Mucosa of stomach (tissue), 1 donor: ENCODE data around the gene KRTAP1-4.
"Not testable (repeated sequence)": the region's sequence is repeated elsewhere in the genome, so short reads cannot be mapped to it uniquely, and the experiment has no call there.

Experiments used
- H3K27me3 ChIP-seq: one replicate; pipeline ENCODE4 v1.7.0; 2013; ENCODE audit warnings: mild to moderate bottlenecking, low read length; ENCODE audit not compliant: control insufficient read depth, insufficient read depth
- H3K36me3 ChIP-seq: one replicate; pipeline ENCODE4 v1.7.0; 2013; ENCODE audit warnings: low read length; ENCODE audit not compliant: control insufficient read depth, insufficient read depth
- H3K4me1 ChIP-seq: one replicate; pipeline ENCODE4 v1.7.0; 2013; ENCODE audit warnings: mild to moderate bottlenecking, low read length; ENCODE audit not compliant: control insufficient read depth, insufficient read depth
- H3K4me3 ChIP-seq: one replicate; pipeline ENCODE4 v1.7.0; 2013; ENCODE audit warnings: low read length
- H3K9ac ChIP-seq: one replicate; pipeline ENCODE4 v1.7.0; 2013; ENCODE audit warnings: mild to moderate bottlenecking, low read length, moderate library complexity
- H3K9me3 ChIP-seq: one replicate; pipeline ENCODE4 v1.7.0; 2013; ENCODE audit warnings: mild to moderate bottlenecking, low read length, moderate library complexity; ENCODE audit not compliant: control insufficient read depth
- donor health status: Pancreatic carcinoma.

KRTAP1-4 gene

DNA sequence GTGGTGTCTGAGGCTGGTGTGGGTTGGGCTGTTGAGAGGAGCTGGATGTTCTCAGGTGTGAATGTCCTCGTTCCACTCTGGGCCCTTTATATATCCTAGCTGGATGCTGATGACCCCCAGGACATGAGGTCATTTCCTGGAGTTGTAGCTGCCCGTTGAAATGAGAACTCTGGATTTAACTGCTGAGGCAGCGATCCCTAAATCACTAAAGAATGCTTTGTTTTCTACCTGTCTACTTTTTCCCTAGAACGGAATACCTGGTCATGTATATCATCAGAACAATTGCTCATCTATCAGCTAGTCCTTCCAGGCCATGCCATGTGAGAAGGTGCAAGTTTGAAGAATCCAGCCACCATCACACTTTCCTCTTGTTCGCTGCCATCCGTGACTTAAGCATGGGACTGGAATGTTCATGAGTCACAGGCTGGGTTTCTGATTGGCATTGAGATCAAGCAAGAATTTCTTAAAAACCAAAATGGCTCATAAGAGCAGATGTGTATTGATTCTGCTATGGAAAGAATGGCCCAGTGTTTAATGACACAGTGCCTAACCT lies 30.1 kb upstream of the KRTAP1-4 start, which contains the start of gene KRTAP2-3:
KRTAP2-3 (minus strand) TSS at position 63 of the 553 bp plus-strand sequence. CDS start 64 bp downstream, outside the sequence.
- Histone ChIP-seq H3K9me3 (no peaks in the 10 kb centered on the region), H3K9ac (no peak within 1 kb of the TSS), H3K4me1 (no peaks in the 10 kb centered on the region), H3K4me3 (no peak within 1 kb of the TSS), H3K27me3 (peaks cover 4% of the 10 kb centered on the region), H3K36me3 (no peaks in the 10 kb centered on the region)

DNA sequence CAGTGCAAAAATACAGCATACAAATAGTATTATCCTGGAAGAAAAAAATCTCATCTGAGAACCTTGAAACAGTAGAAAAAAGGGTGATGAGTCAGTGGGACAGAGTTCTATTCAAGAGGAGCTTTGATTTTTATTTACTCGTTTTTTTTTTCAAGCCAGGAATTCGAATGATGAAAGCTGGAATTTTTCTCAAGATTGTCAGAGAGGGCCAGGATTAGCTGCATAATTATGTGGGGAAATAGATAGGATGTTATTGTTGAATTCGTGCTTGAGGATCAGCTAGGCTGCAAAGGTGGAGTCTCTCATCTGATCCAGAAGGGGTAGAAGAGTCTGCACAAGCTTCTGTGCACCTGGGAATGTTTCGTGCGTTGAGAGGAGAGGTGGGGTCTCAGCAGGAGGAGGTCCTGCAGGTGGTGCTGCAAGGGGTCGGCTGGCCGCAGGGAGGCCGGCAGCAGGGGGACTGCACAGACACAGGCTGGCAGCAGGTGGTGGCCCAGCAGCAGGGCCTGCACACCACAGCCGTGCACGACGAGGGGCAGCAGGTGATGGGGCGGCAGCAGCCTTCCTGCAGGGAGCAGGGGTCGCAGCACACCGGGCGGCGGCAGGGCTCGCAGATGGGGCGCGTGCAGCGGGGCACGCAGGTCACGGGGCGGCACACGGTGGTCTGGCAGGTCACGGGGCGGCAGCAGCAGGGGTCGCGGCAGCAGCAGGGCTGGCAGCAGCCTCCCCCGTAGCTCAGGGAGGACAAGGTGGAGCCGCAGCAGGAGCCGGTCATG lies 29.5 kb upstream of the KRTAP1-4 start:
- H3K9me3 ChIP-seq, H3K36me3 ChIP-seq, H3K9ac ChIP-seq, H3K4me1 ChIP-seq, H3K4me3 ChIP-seq, H3K27me3 ChIP-seq: not testable (repeated sequence)

DNA sequence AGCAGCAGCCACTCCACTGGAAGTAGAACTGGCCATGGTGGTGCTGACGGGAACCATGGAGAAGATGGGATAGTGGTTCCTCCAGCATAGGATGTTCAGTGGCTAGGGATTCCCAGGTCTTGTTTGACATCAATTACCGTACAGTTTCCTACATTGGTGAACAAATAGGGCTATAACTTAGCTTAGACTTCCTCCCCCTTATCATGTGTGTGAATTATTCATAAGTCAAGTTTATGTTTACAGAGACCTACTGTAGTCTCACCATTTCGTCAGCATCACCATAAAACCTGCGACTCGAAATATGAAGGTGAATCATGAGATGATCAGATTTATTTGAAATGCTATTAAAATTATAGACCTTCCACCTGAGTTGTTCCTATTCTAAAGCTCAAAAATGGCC lies 28.7 kb upstream of the KRTAP1-4 start:
- peaks cover 4% of the 10 kb centered on the region for H3K27me3 ChIP-seq
- no peaks in the 10 kb centered on the region for H3K9me3 ChIP-seq
- no peaks in the 10 kb centered on the region for H3K4me1 ChIP-seq
- H3K9ac ChIP-seq, result no peak overlapping the region
- no peaks in the 10 kb centered on the region for H3K36me3 ChIP-seq
- H3K4me3 ChIP-seq, result no peak overlapping the region

DNA sequence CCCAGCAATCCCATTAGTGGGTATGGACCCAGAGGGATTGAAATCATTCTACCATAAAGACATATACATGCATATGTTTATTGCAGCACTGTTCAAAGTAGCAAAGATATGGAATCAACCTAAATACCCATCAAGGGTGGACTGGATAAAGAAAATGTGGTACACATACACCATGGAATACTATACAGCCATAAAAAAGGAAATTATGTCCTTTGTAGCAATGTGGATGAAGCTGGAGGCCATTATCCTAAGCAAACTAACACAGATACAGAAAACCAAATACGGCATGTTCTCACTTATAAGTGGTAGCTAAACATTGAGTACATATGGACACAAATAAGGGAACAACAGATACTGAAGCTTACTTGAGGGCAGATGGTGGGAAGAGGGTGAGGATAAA lies 27.6 kb upstream of the KRTAP1-4 start:
- no peaks in the 10 kb centered on the region for H3K9me3 ChIP-seq
- H3K4me1 ChIP-seq, result no peaks in the 10 kb centered on the region
- no peaks in the 10 kb centered on the region for H3K36me3 ChIP-seq
- no peak overlapping the region for H3K4me3 ChIP-seq
- peaks cover 4% of the 10 kb centered on the region for H3K27me3 ChIP-seq
- H3K9ac ChIP-seq, result no peak overlapping the region

DNA sequence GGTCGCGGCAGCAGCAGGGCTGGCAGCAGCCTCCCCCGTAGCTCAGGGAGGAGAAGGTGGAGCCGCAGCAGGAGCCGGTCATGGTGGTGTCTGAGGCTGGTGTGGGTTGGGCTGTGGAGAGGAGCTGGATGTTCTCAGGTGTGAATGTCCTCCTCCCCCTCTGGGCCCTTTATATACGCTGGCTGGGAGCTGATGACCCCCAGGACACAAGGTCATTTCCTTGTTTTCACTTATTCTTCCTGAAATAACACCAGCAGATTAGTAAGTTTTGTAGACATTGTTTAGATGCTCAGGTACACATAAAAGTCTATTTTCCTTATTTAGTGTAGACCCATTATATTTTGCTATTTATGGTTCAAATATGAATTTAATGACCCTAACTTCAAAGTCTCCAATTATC lies 25.1 kb upstream of the KRTAP1-4 start, which contains the start of gene KRTAP2-2:
KRTAP2-2 (minus strand) TSS at position 101 of the 400 bp plus-strand sequence; CDS start at position 82, 19 bp downstream.
- H3K4me3 ChIP-seq, H3K9ac ChIP-seq, H3K27me3 ChIP-seq, H3K36me3 ChIP-seq, H3K4me1 ChIP-seq, H3K9me3 ChIP-seq: not testable (repeated sequence)

DNA sequence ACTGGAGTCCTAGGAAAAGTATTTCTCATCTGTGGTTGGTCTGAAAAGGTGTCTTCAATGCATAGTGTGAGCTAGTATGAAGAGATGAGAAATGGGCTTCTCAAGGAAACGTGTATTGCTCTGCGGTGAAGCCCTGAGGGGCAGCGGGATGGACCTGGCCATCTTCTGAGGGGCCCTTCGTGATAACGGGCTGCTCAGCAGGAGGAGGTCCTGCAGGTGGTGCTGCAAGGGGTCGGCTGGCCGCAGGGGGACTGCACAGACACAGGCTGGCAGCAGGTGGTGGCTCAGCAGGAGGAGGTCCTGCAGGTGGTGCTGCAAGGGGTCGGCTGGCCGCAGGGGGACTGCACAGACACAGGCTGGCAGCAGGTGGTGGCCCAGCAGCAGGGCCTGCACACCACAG lies 24.6 kb upstream of the KRTAP1-4 start:
- not testable (repeated sequence) for H3K9me3 ChIP-seq, H3K36me3 ChIP-seq, H3K4me3 ChIP-seq, H3K4me1 ChIP-seq, H3K9ac ChIP-seq, H3K27me3 ChIP-seq

DNA sequence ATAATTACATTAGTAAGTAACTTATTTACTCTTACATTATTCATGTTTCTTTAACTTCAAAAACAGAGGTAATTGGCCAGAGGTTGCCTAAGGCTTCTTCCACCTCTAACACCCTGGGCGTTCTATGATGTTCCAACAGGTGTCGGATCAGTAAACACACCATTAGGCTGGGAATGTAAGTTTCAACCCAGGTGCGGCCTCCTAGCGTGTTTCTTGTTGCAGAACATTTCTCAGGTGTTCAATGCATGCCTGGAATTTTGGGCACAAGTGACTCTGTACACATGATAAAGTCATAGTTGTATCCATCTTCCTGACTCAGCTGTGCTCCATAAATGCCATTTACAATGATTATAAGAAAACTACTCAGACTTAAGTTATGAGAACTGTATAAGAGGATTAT lies 24.0 kb upstream of the KRTAP1-4 start:
- no peaks in the 10 kb centered on the region for H3K36me3 ChIP-seq
- no peak overlapping the region for H3K9ac ChIP-seq
- no peaks in the 10 kb centered on the region for H3K9me3 ChIP-seq
- no peak overlapping the region for H3K4me3 ChIP-seq
- H3K4me1 ChIP-seq, result no peaks in the 10 kb centered on the region
- peaks cover under 1% of the 10 kb centered on the region for H3K27me3 ChIP-seq

DNA sequence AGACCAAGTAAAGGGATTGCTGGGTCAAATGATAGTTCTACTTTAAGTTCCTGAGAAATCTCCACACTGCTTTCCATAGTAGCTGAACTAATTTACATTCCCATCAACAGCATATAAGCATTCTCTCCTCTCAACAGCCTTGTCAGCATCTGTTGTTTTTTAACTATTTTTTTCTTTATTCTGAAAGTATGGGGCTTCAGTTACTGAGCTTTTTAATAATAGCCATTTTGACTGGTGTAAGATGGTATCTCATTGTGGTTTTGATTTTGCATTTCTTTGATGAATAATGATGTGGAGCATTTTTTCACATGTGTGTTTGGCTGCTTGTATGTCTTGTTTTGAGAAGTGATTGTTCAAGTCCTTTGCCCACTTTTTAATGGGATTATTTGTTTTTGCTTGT lies 22.6 kb upstream of the KRTAP1-4 start:
- Histone ChIP-seq H3K4me3 (no peak overlapping the region), H3K4me1 (no peaks in the 10 kb centered on the region), H3K9me3 (no peaks in the 10 kb centered on the region), H3K36me3 (no peaks in the 10 kb centered on the region), H3K9ac (no peak overlapping the region), H3K27me3 (peaks cover 9% of the 10 kb centered on the region)

DNA sequence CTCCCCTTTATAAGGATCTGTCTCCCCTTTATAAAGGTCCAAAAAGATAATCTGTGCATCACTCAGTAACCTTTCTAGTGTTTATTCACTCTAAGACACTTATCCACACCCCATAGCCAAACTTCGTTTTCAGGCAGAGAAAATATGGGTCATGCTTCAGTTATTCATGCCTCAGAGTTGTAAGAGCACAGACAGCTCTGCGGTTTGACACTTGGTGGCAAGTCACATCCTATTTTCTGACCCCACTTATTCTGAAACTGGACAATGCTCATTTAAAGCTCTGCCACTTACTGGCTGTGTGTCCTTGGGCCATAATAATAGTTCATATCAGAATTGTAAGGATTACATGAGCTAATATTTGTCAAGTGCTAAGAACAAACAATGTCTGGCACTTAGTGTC lies 19.1 kb upstream of the KRTAP1-4 start:
- H3K4me1 ChIP-seq, result no peaks in the 10 kb centered on the region
- H3K36me3 ChIP-seq, result no peaks in the 10 kb centered on the region
- H3K27me3 ChIP-seq, result peaks cover 13% of the 10 kb centered on the region
- H3K4me3 ChIP-seq, result no peak overlapping the region
- H3K9ac ChIP-seq, result no peak overlapping the region
- no peaks in the 10 kb centered on the region for H3K9me3 ChIP-seq

DNA sequence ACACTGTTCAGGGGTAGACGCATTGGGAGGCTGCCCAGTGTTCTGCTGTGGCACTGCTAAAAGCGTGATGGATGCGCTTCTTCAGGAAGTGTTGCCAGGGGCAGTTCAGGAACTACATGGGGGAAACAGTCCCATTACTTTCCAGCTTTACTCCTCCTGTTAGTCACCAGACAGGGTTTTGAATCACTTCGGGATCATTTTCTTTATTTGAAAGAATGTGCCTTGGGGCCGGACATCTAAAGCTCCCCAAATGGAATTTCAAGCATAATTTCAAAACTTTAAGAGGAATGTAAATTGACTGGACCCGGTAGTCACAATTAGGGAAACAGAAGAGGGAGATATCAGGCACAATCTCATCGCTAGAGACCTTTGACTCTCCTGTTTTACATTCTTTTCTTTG lies 18.4 kb upstream of the KRTAP1-4 start:
- no peak overlapping the region for H3K4me3 ChIP-seq
- peaks cover 13% of the 10 kb centered on the region for H3K27me3 ChIP-seq
- no peaks in the 10 kb centered on the region for H3K4me1 ChIP-seq
- no peaks in the 10 kb centered on the region for H3K9me3 ChIP-seq
- no peaks in the 10 kb centered on the region for H3K36me3 ChIP-seq
- no peak overlapping the region for H3K9ac ChIP-seq

DNA sequence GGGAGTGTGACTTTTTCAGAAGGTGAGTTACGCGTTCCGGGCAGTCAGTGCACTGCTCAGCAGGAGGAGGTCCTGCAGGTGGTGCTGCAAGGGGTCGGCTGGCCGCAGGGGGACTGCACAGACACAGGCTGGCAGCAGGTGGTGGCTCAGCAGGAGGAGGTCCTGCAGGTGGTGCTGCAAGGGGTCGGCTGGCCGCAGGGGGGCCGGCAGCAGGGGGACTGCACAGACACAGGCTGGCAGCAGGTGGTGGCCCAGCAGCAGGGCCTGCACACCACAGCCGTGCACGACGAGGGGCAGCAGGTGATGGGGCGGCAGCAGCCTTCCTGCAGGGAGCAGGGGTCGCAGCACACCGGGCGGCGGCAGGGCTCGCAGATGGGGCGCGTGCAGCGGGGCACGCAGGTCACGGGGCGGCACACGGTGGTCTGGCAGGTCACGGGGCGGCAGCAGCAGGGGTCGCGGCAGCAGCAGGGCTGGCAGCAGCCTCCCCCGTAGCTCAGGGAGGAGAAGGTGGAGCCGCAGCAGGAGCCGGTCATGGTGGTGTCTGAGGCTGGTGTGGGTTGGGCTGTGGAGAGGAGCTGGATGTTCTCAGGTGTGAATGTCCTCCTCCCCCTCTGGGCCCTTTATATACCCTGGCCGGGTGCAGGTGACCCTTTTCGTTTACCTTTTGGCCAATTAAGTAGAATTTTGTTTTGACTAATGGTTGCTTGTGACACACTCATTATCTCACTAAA lies 16.9 kb upstream of the KRTAP1-4 start, which contains the start of gene KRTAP2-1:
KRTAP2-1 (minus strand) TSS at position 582 of the 731 bp plus-strand sequence; CDS start at position 533, 49 bp downstream.
- H3K9ac ChIP-seq, H3K9me3 ChIP-seq, H3K4me1 ChIP-seq, H3K36me3 ChIP-seq, H3K4me3 ChIP-seq: not testable (repeated sequence)
- H3K27me3 ChIP-seq, result peaks cover 13% of the 10 kb centered on the region

DNA sequence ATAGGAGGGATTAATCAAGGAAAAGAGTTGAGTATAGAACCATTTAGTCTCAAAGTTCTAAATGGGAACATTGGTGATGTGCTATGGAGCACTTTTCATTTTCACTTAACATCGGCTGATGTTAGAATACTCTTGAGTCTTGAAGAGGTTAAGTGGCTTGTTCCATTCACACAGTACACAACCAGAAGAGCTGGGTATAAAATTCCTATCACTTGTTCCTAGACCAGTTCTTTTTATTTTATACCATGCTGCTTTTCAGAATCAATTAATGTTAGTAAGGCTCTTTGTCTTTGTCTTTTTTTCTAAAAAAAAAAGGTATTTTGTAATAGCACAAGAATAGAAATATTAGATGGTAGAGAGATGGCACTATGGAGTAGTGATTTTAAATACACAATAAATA lies 13.0 kb upstream of the KRTAP1-4 start:
- peaks cover 5% of the 10 kb centered on the region for H3K27me3 ChIP-seq
- no peak overlapping the region for H3K9ac ChIP-seq
- H3K4me3 ChIP-seq, result no peak overlapping the region
- H3K4me1 ChIP-seq, result no peaks in the 10 kb centered on the region
- no peaks in the 10 kb centered on the region for H3K36me3 ChIP-seq
- no peaks in the 10 kb centered on the region for H3K9me3 ChIP-seq
